Muscle layer of duodenum (tissue), 2 donors: ENCODE results near the gene MARVELD2.
"Not testable (repeated sequence)": the region's sequence is repeated elsewhere in the genome, so short reads cannot be mapped to it uniquely, and the experiment has no call there.

ENCODE experiments used
- H3K27ac ChIP-seq: one replicate; pipeline ENCODE4 v1.7.0; 2013; ENCODE audit warnings: mild to moderate bottlenecking, low read length
- H3K27me3 ChIP-seq: one replicate; pipeline ENCODE4 v1.7.0; 2013; ENCODE audit warnings: low read depth, mild to moderate bottlenecking, control low read depth, low read length
- H3K36me3 ChIP-seq, 2 donors: one replicate each; pipeline ENCODE4 v1.7.0; 2013; ENCODE audit warnings: low read length in 2 of 2, control low read depth in 1 of 2, mild to moderate bottlenecking in 1 of 2; ENCODE audit not compliant: insufficient read depth in 2 of 2, control insufficient read depth in 1 of 2
- H3K4me1 ChIP-seq, 2 donors: one replicate each; pipeline ENCODE4 v1.7.0; 2013; ENCODE audit warnings: low read length in 2 of 2, mild to moderate bottlenecking in 2 of 2, control low read depth in 1 of 2, moderate library complexity in 1 of 2; ENCODE audit not compliant: insufficient read depth in 2 of 2, control insufficient read depth in 1 of 2
- H3K4me3 ChIP-seq, 2 donors: one replicate each; pipeline ENCODE4 v1.7.0; 2013; ENCODE audit warnings: low read length in 2 of 2, low read depth in 1 of 2, mild to moderate bottlenecking in 1 of 2
- H3K9me3 ChIP-seq, 2 donors: one replicate each; pipeline ENCODE4 v1.7.0; 2013; ENCODE audit warnings: low read length in 2 of 2, control low read depth in 1 of 2, mild to moderate bottlenecking in 1 of 2; ENCODE audit not compliant: control insufficient read depth in 1 of 2
- donor health status: healthy.

MARVELD2 gene

DNA sequence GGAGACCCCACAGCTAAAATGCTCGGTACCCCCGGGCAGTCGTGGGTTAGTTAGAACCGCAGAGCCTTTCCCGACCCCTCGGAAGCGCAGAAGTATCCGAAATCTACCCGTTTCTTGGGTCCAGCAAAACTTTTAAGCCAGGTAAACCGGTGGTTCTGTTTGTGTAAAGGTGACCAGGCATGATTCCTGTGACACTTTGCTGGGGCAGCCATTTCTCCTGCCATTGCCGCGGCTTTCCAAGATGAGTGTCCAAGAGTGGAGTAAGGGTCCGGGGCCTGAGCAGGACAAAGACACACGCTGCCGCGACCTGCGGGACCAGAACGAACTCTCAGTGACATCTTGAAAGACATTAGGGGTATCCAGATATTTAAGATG lies 655 bp downstream of the MARVELD2 start:
- Histone ChIP-seq H3K27ac (peak overlapping the region; percentile 80), H3K4me3 (peak overlapping the region; percentile 68 to 75), H3K27me3 (no peaks in the 10 kb centered on the region)

DNA sequence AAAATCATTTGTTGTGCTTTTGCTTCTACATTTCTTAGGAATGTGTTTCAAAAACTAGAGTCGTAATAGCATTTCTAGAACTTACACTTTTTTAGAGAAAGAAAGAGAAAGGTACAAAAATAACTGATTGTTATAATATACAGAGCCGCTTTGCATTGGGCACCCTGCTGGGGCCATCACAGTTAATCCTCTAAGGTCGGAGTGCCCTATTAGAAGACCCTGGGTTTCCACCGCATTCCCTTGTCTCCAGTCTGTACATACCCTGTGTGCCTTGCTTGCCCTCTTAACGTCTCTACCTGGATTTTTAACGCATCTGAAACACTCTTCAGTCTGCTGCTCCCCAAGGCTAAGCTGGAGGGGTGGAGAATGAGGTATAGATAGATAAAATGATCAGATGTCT lies 1.3 kb downstream of the MARVELD2 start:
- Histone ChIP-seq H3K36me3 (peaks cover 0 to 13% of the 10 kb centered on the region in 2 donors), H3K4me1 (no peaks in the 10 kb centered on the region), H3K4me3 (peak overlapping the region; percentile 68 to 75), H3K27ac (peak overlapping the region; percentile 80), H3K9me3 (no peaks in the 10 kb centered on the region), H3K27me3 (no peaks in the 10 kb centered on the region)

More for the DNA sequence above, 655 bp downstream of the MARVELD2 start:
- Histone ChIP-seq H3K9me3 (no peaks in the 10 kb centered on the region), H3K36me3 (peaks cover 0 to 14% of the 10 kb centered on the region in 2 donors), H3K4me1 (no peaks in the 10 kb centered on the region)

DNA sequence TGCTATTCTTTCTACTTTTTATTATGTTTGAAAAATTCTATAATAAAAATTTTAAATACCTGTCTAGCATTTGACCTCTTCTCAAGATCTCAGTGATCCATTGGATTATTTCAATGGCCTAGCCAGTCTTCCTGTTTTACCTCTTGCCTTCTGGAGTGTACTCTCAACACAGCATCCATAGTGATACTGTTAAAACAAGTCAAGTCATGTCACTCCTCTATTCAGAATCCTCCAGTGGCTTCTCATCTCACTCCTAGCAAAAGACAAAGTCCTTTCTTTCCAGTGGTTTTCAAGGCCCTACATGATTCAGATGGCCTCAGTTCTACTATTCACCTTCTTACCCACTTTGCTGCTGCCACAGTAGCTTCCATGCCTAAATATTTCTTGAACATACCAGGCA lies 1.8 kb downstream of the MARVELD2 start:
- H3K4me1 ChIP-seq = no peaks in the 10 kb centered on the region
- peaks cover 0 to 8% of the 10 kb centered on the region in 2 donors for H3K36me3 ChIP-seq
- H3K27ac ChIP-seq = no peak overlapping the region
- H3K4me3 ChIP-seq = no peak overlapping the region
- no peaks in the 10 kb centered on the region for H3K27me3 ChIP-seq
- H3K9me3 ChIP-seq = no peaks in the 10 kb centered on the region

DNA sequence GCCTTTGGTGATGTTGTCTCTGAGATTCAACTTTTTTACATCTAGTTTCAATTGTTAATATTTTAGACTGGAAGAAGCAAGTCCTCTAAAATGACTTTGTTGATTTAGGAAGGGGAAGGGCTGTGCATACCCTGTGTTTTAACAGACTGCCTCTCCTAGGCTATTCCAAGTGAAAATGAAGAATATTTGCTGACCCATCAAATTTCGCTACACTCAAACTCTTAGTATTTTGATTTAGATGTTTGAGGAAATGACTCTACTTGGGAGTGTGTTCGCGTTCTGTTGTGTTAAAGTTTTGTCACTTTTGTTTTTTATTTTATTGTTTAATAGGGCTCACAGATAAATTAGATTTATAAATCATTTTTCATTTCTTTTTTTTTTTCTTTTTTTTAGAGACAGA lies 3.6 kb downstream of the MARVELD2 start:
- Histone ChIP-seq H3K36me3 (peaks cover 0 to 6% of the 10 kb centered on the region in 2 donors), H3K4me1 (no peaks in the 10 kb centered on the region), H3K27ac (no peak overlapping the region), H3K4me3 (no peak overlapping the region), H3K27me3 (no peaks in the 10 kb centered on the region), H3K9me3 (no peaks in the 10 kb centered on the region)

DNA sequence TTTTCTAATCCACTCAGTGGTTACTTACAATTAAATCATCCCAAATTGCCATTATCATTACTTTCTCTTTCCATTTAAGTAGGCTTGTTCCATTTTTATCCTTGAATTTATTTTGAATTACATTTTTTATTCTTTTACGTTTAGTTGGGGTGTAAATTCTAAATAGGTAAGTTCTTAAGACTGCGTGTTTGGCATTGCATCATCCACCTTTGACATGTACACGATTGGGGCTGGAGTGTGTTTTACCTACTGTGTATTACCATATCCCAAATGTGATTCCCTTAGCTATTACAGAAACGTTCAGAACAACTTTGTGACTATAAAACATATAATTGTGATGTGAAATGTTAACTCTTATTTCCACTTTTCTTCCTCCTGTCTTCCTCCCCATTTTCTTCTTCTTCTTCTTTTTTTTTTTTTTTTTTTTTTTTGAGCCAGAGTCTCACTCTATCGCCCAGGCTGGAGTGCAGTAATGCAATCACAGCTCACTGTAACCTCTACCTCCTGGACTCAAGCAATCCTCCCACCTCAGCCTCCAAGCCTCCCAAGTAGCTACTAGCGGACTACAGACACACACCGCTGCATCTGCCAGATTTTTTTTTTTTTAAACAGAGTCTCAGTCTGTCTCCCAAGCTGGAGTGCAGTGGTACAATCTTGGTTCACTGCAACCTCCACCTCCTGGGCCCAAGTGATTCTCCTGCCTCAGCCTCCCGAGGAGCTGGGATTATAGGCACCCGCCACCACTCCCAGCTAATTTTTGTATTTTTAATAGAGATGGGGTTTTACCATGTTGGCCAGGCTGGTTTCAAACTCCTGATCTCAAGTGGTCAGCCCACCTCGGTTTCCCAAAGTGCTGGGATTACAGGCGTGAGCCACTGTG lies 16.7 kb downstream of the MARVELD2 start:
- Histone ChIP-seq H3K4me3 (no peak overlapping the region), H3K36me3 (no peaks in the 10 kb centered on the region), H3K27me3 (no peaks in the 10 kb centered on the region), H3K9me3 (no peaks in the 10 kb centered on the region), H3K4me1 (no peaks in the 10 kb centered on the region), H3K27ac (no peak overlapping the region)

DNA sequence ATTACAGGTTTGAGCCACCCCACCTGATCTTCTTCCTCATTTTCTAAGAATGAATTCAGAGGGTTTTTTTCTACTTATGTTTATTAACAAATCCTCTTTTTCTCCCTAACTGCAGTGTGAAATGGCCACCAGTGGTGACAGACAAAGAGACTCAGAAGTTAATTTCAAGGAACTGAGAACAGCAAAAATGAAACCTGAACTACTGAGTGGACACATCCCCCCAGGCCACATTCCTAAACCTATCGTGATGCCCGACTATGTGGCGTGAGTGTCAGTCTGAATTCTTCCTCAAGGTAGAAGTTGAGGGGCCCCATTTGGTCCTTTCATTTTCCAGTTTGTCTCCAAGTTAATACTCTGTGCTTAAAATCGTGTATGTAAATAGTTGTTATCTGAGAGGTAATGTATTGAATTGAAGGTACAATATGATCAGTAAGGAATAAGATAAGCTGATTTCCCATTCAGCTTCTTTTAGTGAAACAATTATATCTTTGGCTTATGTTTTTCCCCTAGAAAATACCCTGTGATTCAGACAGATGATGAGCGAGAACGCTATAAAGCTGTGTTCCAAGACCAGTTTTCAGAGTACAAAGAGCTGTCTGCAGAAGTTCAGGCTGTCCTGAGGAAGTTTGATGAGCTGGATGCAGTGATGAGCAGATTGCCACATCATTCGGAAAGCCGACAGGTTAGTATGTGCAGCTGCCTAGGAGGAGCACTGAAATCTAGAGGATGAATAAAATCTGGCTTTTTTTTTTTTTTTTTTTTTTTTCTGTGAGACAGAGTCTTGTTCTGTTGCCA lies 17.7 kb downstream of the MARVELD2 start:
- Histone ChIP-seq H3K9me3 (no peaks in the 10 kb centered on the region), H3K4me3 (no peak overlapping the region), H3K4me1 (no peaks in the 10 kb centered on the region), H3K27ac (no peak overlapping the region), H3K36me3 (no peaks in the 10 kb centered on the region), H3K27me3 (no peaks in the 10 kb centered on the region)

DNA sequence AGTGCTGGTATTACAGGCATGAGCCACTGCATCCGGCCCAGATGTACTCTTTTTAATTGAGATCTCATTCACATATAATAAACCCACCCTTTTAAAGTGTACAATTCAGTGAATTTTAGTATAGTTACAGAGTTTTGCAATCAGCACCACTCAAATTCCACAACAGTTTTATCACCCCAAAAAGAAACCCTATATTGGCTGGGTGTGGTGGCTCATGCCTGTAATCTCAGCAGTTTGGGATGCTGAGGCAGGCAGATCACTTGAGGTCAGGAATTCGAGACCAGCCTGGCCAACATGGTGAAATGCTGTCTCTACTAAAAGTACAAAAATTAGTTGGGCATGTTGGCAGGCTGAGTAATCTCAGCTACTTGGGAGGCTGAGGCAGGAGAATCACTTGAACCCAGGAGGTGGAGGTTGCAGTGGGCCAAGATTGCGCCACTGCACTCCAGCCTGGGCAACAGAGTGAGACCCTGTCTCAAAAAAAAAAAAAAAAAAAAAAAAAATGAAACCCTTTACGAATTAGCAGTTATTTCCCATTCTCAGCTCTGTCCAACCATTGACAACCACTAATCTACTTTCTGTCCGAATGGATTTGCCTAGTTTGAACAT lies 20.5 kb downstream of the MARVELD2 start:
- H3K27ac ChIP-seq, H3K4me3 ChIP-seq, H3K36me3 ChIP-seq, H3K9me3 ChIP-seq, H3K27me3 ChIP-seq, H3K4me1 ChIP-seq: not testable (repeated sequence)

DNA sequence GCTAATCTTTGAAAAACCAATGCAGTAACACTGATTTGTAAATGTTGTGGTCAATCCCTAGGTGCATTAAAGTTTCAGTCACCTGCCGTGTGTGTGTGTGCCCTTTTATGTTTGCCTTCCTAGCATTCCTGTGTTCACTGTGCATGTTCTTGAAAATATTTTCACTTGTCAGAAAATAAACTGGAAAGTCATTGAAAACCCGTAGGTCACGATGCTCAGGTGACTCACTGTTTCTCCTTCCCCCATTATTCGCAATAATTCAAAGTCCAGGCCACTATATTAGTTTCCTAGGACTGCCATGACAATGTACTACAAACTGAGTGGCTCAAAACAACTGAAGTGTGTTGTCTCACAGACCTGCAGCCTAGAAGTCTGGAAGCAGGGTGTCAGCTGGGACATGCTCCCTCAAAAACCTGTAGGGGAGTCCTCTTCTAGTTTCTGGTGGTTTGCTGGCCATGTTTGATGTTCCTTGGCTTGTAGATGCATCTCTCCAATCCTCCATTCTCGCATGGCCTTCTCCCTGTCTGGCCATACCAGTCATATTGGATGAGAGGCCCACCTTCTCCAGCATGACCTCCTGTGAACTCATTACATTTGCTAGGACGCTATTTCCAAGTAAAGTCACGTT lies 29.3 kb downstream of the MARVELD2 start:
- Histone ChIP-seq H3K36me3 (no peaks in the 10 kb centered on the region), H3K27ac (no peak overlapping the region), H3K9me3 (no peaks in the 10 kb centered on the region), H3K4me3 (no peak overlapping the region), H3K4me1 (no peaks in the 10 kb centered on the region), H3K27me3 (no peaks in the 10 kb centered on the region)

DNA sequence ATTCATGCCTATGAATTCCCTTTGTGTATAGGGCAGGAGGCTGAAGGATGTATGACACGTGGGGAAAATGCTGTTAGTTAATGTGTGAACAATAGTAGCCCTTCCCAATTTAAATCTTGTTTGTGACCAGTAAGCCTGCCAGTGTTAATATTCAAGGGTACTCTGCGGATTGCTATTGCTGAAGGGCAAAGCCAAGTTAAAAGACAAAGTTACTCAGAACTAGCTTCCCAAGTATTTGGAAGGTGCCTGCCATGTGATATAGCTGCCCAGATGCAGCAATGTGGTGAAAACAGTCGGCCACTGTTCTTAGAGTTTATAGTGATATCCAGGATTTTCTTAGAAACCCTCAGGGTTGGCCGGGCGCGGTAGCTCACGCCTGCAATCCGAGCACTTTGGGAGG lies 34.6 kb downstream of the MARVELD2 start:
- no peak overlapping the region for H3K27ac ChIP-seq
- no peak overlapping the region for H3K4me3 ChIP-seq
- no peaks in the 10 kb centered on the region for H3K4me1 ChIP-seq

DNA sequence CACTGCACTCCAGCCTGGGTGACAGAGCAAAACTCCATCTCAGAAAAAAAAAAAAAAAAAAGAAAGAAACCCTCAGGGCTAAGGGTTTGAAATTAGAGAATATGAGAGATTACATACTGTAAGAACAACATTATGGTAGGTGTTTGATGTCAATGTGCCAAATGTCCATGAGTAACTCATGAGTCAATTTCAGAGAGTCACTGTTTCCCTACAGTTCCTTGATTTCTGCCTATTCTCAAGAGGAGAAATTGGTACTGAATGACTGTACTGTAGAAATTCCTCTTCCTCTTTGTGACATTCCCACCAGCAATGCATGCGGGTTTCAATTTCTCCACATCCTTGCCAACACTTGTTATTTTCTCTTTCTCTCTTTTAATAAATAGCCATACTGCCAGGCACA lies 35.2 kb downstream of the MARVELD2 start:
- Histone ChIP-seq H3K36me3 (no peaks in the 10 kb centered on the region), H3K4me1 (no peaks in the 10 kb centered on the region), H3K27me3 (no peaks in the 10 kb centered on the region), H3K4me3 (no peak overlapping the region), H3K9me3 (no peaks in the 10 kb centered on the region), H3K27ac (no peak overlapping the region)

More for the DNA sequence above, 34.6 kb downstream of the MARVELD2 start:
- Histone ChIP-seq H3K9me3 (no peaks in the 10 kb centered on the region), H3K27me3 (no peaks in the 10 kb centered on the region), H3K36me3 (no peaks in the 10 kb centered on the region)

DNA sequence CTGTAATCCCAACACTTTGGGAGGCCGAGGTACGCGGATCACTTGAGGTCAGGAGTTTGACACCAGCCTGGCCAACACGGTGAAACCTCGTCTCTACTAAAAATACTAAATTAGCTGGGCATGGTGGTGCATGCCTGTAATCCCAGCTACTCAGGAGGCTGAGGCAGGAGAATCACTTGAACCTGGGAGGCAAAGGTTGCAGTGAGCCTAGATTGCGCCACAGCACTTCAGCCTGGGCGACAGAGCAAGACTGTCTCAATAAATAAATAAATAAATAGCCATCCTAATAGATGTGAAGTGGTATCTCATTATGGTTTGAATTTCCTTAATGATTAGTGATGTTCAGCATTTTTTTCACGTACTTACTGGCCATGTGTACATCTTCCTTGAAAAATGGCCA lies 35.6 kb downstream of the MARVELD2 start:
- not testable (repeated sequence) for H3K27ac ChIP-seq, H3K27me3 ChIP-seq, H3K4me3 ChIP-seq, H3K4me1 ChIP-seq, H3K36me3 ChIP-seq, H3K9me3 ChIP-seq
